GM23338 (cell line): ENCODE data around the gene PPP6R1.

ENCODE experiments used
- CTCF ChIP-seq, 2 experiments: fragments of 200-600 bp in 1 of 2; sonication (generic) in 1 of 2; conservative IDR thresholded peaks; 2 replicates each; pipeline versions ENCODE4 v1.5.1 to v1.6.1; 2016 to 2017; ENCODE audit warnings: antibody characterized with exemption in 2 of 2, low read depth in 2 of 2, mild to moderate bottlenecking in 2 of 2, moderate library complexity in 1 of 2
- EZH2 ChIP-seq: fragments of 200-600 bp; sonication (generic); IDR thresholded peaks from one replicate; pipeline ENCODE4 v1.8.0; 2017; ENCODE audit warnings: antibody characterized with exemption, mild to moderate bottlenecking, low read depth; ENCODE audit not compliant: unreplicated experiment
- POLR2AphosphoS5 ChIP-seq: IDR thresholded peaks from 2 replicates; pipeline ENCODE4 v1.6.1; 2016; ENCODE audit warnings: antibody characterized with exemption, low read depth
- ZNF114 ChIP-seq: fragments of 250-450 bp; sonication (Bioruptor Pico); IDR thresholded peaks from 2 replicates; pipeline ENCODE4 v1.5.0; 2020; ENCODE audit warnings: mild to moderate bottlenecking, moderate library complexity

DNA sequence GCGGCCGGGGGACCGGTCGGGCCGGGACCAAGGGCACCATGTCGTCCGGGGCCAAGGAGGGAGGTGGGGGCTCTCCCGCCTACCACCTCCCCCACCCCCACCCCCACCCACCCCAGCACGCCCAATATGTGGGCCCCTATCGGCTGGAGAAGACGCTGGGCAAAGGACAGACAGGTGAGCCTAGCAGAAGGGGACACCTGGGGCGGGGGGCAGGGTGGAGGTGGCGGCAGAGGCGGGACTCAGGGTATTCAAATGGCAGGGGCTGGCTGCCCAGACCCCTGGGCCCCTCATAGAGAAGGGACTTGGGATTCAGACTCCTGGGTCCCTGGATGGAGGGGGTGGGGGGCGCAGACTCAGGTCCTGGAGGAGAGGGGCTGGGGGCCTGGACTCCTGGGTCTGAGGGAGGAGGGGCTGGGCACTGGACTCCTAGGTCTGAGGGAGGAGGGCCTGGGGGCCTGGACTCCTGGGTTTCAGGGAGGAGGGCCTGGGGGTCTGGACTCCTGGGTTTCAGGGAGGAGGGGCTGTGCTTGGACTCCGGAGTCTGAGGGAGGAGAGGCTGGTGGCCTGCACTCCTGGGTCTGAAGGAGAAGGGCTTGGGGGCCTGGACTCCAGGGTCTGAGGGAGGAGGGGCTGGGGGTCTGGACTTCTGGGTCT lies 25.7 kb upstream of the PPP6R1 start:
- TF ChIP-seq CTCF (conservative IDR thresholded peaks at IDR 0.05; ENCODE audit: low read depth in 2 of 2) (no peak), POLR2AphosphoS5 (no peak), EZH2 (no peak), ZNF114 (CRISPR knock-in tag) (no peak)
